CD4-positive, alpha-beta T cell treated with Interleukin-2 at 100 ng/mL for 4 hours (primary cell): Measurements from ENCODE around the gene TMPRSS9.
"Not testable (repeated sequence)": the region's sequence is repeated elsewhere in the genome, so short reads cannot be mapped to it uniquely, and the experiment has no call there.

ENCODE experiments used
- DNase-seq: peaks from one replicate; pipeline ENCODE4 v3.0.0-alpha.2; 2020; ENCODE audit warnings: low spot score

Gene TMPRSS9

DNA sequence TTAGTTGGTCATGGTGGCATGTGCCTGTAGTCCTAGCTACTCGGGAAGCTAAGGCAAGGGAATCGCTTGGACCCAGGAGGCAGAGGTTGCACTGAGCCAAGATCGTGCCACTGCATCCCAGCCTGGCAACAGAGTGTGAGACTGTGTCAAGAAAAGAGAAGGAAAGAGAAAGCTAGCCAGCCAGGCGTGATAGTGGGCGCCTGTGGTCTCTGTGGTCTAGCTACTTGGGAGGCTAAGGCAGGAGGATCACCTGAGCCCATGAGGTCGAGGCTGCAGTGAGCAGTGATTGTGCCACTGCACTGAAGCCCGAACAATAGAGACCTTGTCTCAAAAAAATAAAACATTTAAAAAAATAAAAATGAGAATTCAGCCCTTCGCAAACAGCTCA is 34.0 kb downstream of the TMPRSS9 start:
- no peak for DNase-seq

DNA sequence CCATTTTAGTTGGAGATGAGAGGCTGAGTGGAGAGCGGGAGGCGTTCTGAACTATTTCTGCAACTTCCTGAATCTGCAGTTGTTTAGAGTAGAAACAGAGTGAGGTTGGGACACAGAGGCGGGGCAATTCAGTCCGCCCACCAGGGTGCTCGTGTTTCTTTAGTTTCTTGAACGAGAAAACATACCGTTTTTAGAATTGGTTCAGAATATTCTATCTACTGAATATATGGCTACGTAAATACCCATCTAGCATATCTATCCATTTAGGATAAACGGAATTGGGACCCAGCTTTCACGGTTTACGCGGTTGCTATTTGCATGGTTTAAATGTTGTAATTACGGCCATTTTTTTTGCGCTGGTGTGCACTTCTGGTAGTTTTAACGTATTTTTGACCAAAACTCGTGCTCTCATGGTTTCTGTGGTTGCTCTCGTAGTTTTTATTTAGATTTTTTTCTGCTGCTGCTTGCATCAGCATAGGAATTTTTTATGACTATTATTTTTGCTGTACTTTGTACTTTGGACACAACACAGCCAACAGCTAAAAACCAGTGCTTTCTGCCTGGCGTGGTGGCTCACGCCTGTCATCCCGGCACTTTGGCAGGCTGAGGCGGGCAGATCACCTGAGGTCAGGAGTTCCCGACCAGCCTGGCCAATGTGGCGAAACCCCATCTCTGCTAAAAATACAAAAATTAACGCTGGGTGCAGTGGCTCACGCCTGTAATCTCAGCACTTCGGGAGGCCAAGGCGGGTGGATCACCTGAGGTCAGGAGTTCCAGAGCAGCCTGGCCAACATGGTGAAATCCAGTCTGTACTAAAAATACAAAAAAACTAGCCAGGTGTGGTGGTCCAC is 34.6 kb downstream of the TMPRSS9 start:
- no peak for DNase-seq

DNA sequence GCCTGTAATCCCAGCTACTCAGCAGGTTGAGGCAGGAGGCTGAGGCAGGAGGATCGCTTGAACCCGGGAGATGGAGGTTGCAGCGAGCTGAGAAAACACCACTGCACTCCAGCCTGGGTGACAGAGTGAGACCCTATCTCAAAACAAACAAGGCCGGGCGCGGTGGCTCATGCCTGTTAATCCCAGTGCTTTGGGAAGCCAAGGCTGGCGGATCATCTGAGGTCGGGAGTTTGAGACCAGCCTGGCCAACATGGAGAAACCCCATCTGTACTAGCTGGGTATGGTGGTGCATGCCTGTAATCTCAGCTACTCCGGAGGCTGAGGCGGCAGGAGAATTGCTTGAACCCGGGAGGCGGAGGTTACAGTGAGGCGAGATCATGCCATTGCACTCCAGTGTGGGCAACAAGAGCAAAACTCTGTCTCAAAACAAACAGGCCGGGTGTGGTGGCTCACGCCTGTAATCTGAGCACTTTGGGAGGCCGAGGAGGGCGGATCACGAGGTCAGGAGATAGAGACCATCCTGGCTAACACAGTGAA is 35.3 kb downstream of the TMPRSS9 start:
- not testable (repeated sequence) for DNase-seq

DNA sequence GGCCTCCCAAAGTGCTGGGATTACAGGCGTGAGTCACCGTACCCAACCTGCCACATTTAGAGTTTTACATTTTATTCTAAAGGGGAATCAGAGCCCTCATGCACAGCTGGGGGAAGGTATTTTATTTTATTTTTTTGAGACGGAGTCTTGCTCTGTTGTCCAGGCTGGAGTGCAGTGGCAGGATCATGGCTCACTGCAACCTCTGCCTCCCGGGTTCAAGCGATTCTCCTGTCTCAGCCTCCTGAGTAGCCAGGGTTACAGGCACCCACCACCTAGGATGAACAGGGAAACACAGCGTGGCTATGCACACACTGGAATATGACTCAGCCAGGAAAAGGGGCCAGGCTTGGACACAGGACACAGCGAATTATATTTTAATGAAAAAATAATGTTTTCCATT is 37.1 kb downstream of the TMPRSS9 start:
- DNase-seq: not testable (repeated sequence)

DNA sequence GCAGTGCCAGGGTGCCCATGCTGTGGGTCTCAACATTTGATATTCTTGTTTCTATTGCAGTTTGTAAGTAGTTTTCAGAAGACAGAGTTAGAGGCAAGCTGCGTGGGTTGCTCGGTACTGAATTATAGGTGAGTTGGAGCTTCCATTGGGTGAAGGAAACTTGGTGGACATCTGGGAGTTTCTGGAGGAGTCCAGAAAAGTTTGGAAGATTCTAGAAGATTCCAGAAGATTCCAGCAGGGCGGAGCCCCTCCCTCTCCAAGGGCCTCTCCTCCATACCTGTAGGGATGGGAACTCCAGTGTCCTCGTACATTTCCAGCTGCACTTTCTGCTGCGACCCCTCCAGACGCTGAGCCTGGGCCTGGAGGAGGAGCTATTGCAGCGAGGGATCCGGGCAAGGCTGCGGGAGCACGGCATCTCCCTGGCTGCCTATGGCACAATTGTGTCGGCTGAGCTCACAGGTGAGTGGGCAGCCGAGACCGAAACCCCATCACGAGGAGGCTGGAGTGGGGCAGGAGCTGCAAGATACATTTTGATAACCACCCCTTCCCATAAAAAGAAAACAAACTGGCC is 38.8 kb downstream of the TMPRSS9 start:
- no peak for DNase-seq

DNA sequence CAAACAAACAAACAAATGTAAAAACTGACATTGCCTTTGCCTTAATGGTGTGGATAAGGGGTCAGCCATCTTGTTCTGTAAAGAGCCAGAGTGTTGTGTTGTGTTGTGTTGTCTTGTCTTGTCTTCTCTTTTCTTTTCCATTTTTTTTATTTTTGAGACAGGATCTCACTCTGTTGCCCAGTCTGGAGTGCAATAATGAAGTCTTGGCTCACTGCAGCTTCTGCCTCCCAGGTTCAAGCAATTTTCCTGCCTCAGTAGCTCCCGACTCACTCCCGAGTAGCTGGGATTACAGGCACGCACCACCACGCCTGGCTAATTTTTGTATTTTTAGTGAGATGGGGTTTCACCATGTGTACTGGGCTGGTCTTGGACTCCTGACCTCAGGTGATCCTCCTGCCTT is 39.5 kb downstream of the TMPRSS9 start:
- no peak for DNase-seq

DNA sequence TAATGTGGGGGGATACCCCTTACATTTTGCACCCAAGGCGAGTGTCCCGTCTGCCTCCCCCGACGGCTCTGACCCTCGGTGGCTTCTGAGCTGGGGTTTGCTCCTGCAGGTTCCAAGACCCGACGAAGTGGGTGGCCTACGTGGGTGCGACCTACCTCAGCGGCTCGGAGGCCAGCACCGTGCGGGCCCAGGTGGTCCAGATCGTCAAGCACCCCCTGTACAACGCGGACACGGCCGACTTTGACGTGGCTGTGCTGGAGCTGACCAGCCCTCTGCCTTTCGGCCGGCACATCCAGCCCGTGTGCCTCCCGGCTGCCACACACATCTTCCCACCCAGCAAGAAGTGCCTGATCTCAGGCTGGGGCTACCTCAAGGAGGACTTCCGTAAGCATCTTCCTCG is 48.2 kb downstream of the TMPRSS9 start:
- no peak for DNase-seq

DNA sequence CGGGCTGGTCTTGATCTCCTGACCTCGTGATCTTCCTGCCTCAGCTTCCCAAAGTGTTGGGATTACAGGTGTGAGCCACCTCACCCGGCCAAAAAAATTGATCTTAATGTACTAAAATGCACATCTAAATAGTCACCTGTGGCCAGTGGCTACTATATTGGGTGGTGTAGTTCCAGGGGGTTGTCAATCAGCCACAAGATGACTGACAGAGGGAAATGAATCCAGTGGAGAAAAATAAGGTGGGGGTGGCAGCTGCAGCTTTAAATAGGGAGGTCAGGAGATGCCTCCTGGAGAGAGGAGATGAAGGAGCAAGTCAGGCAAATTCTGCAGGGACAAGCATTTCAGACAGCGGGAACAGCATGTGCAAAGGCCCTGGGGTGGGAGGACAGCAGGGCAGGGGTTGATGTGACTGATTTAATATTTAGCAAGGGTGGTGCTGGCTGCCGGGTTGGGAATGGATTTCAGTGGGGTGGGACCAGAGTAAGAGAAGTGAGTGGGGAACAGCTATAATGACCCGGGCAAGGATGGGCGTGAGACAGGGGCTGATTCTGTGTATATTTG is 49.4 kb downstream of the TMPRSS9 start:
- DNase-seq: no peak

DNA sequence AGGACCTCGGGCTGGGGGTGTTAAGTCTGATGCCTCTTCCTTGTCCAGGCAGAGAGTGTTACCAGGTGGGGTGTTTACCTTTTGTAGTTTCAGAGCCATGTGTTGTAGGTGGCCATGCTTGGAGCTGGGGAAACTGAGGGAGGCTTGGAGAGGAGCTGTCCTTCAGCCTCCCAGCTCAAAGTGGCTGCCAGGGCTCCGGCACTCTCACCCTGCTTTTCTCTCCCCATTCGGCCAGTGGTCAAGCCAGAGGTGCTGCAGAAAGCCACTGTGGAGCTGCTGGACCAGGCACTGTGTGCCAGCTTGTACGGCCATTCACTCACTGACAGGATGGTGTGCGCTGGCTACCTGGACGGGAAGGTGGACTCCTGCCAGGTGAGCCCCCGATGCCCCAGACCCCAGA is 50.0 kb downstream of the TMPRSS9 start:
- DNase-seq: no peak

DNA sequence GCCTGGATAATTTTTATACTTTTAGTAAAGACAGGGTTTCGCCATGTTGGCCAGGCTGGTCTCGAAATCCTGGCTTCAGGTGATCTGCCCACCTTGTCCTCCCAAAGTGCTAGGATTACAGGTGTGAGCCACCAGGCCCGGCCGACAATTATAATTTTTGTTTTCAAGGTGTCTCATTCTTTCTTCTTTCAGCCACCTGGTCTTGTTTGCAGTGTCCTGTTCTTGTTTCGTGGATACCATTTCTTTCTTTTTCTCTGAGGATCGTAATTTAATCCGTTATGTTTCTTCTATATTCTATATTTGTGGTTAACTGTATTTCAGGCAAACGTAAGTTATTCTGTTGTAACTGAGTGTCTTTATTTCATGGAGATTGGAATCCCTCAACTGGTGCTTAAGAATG is 51.6 kb downstream of the TMPRSS9 start:
- DNase-seq: no peak

DNA sequence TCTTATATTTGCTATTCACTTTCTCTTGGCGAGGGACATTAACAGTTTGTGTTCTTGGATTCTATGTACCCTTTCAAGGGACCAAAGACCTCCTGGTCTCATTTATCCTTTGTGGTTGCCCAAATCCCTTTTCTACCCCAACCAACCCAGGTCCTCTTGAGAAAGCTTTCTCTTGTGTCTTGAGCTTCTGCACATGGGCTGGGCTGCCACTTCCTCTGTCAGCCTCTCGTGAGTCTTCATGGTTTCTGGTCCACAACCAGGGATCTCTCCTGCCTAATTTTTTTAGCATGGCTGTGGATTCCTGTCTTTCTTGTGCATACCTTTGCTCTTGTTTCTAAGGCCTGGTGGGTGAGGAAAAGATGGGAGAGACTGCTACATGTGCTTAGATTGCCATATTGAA is 52.4 kb downstream of the TMPRSS9 start:
- no peak for DNase-seq

DNA sequence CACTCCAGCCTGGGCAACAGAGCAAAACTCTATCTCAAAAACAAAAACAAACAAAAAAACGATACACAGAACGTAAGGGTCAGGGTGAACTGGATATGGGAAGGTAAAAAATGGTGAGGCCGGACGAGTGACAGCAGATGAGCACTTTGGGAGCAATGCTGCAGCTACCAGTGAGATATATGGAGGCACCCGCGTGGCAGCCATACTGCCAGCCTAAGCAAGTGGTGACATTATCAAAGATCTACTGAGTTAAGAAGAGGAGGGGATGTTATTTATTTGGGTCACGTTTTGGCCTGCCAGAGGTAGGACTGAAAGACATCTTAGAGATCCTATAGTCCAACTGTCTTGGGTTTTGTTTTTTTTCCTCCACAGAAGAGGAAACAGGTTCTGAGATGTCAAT is 53.1 kb downstream of the TMPRSS9 start:
- DNase-seq: no peak

DNA sequence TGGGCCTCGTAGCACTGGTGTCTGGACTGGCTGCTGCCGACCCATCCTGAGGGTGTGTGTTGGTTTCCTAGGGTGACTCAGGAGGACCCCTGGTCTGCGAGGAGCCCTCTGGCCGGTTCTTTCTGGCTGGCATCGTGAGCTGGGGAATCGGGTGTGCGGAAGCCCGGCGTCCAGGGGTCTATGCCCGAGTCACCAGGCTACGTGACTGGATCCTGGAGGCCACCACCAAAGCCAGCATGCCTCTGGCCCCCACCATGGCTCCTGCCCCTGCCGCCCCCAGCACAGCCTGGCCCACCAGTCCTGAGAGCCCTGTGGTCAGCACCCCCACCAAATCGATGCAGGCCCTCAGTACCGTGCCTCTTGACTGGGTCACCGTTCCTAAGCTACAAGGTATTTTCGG is 53.6 kb downstream of the TMPRSS9 start:
- no peak for DNase-seq

DNA sequence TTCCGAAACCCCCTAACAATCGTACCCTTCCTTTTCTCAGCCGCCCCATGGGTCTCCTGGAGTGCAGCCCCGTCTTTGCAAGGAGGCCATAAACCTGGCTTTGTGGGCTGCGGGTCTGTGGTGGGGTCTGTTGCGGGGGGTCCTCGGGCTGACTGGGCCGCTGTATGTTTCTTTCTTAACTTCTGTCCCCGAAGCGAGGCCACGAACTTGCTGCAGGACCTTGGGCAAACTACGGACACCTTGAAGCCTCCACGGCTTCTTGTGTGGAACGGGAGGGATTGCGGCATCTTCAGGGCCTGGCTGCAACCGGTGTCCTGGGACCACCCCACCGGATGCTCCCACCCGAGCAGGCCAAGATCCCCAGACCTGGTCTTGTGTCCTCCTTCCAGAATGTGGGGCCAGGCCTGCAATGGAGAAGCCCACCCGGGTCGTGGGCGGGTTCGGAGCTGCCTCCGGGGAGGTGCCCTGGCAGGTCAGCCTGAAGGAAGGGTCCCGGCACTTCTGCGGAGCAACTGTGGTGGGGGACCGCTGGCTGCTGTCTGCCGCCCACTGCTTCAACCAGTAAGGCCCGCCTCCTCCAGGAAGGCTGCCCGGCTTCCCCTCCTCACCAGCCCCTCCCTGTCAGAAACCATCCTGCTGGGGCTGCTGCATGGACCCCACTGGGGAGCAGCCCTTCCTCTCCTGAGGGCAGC is 55.4 kb downstream of the TMPRSS9 start:
- no peak for DNase-seq

DNA sequence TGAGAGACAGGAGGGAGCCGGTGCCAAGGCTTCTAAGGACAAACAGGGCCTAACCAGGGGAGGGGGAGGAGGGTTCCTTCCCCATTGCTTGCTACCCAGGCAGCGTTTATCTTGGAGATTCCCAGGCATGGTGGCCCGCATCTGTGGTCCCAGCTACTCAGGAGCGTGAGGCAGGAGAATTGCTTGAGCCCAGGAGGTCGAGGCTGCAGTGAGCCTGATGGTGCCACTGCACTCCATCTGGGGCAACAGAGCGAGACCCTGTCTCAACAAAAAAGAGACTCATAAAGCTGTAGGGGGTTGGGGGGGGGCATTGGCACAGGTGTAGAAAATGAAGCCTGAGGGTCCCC is 55.9 kb downstream of the TMPRSS9 start:
- no peak for DNase-seq

DNA sequence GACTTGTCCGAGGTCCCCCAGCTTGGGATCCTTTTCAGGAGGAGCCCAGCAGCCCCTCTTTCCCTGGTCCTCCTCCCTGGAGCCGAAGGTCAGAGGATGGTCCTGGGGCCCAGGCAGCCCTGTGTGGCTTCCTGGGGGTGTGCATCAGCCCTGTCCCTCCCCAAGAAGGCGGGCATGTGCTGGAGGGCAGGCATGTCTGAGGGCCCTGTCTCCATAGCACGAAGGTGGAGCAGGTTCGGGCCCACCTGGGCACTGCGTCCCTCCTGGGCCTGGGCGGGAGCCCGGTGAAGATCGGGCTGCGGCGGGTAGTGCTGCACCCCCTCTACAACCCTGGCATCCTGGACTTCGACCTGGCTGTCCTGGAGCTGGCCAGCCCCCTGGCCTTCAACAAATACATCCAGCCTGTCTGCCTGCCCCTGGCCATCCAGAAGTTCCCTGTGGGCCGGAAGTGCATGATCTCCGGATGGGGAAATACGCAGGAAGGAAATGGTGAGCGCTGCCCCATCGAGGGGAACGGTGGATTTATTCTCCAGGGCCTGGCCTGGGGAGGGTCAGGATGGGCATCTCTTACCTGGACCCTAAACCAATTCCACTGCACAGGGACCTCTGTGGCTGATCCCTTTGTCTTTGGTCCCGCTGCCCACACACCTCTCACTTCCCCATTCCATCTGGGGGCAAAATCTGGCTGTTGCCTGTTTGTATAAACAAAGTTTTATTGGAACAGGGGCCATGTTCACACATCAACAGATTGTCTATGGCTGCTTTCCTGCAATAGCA is 56.4 kb downstream of the TMPRSS9 start:
- DNase-seq: no peak

DNA sequence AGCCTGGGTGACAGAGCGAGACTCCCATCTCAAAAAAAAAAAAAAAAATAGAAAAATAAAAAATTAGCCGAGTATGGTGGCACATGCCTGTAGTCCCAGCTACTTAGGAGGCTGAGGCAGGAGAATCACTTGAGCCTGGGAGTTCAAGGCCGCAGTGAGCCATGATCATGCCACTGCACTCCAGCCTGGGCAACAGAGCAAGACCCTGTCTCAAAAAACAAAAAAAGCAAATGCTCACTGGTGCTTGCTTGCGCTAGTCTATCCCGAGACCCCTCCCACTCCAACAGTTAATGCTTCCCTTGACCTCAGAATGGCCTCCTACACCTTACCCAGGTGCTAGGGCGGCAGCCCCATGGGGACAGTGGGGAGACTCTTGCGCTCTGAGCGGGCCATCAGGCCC is 57.4 kb downstream of the TMPRSS9 start:
- DNase-seq: not testable (repeated sequence)

DNA sequence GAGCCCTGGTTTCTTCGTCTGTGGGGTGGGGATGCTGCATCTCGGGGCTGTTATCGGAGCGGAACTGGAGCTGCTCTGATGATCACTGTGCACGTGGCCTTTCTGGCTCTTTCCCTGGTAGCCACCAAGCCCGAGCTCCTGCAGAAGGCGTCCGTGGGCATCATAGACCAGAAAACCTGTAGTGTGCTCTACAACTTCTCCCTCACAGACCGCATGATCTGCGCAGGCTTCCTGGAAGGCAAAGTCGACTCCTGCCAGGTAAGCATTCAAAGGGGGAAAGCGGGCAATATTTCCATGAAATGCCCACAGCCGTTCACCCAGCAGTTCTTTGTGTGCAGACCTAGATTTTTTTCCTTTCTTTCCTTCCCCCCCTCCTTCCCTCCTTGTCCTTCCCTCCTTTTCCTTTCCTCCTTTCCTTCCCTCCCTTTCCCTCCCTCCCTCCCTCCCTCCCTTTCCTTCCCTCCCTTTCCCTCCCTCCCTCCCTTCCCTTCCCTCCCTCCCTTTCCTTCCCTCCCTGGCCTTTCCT is 57.9 kb downstream of the TMPRSS9 start:
- DNase-seq: no peak

DNA sequence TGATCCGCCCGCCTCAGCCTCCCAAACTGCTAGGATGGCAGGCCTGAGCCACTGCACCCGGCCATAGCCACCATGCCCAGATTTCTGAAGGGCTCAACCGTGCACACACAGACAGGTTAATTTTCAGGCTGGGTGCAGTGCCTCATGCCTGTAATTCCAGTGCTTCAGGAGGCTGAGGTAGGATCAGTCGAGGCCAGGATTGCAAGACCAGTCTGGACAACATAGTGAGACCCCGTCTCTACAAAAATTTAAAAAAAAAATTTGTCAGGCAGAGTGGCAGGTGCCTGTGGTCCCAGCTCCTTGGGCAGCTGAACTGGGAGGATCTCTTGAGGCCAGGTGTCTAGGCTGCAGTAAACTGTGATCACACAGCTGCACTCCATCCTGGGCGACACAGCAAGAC is 59.7 kb downstream of the TMPRSS9 start:
- no peak for DNase-seq

DNA sequence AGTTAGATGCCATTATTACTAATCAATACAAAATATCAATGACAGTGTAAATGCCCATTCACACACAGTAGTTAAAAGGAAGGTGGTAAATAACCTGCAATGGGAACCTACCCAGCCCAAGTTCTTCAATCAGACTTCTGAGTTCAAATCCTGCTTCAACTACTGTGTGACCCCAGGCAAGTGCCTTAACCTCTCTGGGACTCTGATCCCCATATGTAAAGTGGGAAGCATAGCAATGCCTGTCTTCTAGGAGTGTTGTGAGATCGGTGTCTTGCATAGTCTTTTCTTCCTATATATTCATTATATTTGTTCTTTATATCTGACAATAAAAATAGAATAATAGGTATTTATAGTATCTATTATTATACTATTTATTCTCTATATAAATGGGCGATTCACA is 60.4 kb downstream of the TMPRSS9 start:
- no peak for DNase-seq

DNA sequence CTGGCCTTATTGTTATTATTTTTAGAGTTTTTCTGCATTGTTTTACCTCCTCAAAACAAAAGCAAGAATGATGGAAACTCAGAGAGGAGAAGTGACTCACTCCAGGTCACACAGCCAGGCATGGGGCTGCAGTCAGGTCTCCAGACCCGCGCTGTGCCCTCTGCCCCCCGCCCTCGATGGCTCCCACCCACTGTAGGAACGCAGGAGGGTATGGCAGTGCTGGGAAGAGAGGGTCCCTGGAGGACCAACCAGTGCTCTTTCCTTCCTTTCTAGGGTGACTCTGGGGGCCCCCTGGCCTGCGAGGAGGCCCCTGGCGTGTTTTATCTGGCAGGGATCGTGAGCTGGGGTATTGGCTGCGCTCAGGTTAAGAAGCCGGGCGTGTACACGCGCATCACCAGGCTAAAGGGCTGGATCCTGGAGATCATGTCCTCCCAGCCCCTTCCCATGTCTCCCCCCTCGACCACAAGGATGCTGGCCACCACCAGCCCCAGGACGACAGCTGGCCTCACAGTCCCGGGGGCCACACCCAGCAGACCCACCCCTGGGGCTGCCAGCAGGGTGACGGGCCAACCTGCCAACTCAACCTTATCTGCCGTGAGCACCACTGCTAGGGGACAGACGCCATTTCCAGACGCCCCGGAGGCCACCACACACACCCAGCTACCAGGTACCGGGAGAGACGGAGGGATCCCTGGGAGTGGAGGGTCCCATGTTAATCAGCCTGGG is 61.7 kb downstream of the TMPRSS9 start:
- no peak for DNase-seq
